Stimulated activated CD8-positive, alpha-beta memory T cell treated with anti-CD3 and anti-CD28 coated beads, Interleukin-15, amount 100 ng/mL, for 48 hours (primary cell): Measurements from ENCODE around the gene LRRC25.
"Not testable (repeated sequence)": the region's sequence is repeated elsewhere in the genome, so short reads cannot be mapped to it uniquely, and the experiment has no call there.

Source experiments
- DNase-seq, 2 donors: peaks; one replicate each; pipeline ENCODE4 v3.0.0-alpha.2; 2020; ENCODE audit warnings: low read depth in 2 of 2

Gene LRRC25

GRCh38 chr19:18380843-18381242 is 16.6 kb downstream of the LRRC25 start:
- no peak for DNase-seq

DNA sequence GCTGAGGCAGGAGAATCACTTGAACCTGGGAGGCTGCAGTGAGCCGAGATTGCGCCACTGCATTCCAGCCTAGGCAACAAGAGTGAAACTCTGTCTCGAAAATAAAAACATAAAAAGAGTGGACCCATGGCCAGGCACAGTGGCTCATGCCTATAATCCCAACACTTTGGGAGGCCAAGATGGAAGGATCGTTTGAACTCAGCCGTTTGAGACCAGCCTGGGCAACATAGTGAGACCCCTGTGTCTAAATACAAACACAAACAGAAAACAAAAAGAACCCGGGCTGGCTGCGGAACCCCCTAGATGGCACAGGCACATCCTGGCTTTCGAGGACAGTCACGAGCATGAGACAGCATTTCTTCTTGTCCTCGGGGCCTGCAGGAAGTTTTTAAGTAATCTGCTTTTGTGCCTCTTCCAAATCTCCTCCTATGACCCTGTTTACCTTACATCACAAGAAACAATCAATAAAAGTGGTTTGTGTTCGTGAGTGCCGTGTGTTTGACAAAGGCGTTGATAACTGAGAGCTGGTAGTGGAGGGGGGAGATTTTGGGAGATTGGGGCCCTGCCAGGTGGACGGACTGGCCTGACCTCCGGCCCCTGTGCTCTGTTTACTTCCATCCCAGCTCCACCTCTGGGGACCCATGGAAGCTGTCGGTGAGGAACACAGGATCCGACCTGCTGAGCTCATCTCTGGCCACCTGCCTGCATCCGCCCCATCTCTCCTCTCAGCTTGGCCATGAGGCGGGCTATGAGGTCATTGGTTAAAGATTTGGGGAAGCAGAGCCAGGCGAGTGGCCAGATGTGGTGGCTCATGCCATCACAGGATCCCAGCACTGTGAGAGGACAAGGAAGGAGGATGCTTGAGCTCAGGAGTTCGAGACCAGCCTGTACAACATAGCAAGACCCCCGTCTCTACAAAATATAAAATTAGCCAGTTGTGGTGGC is 17.3 kb downstream of the LRRC25 start:
- DNase-seq = no peak

GRCh38 chr19:18377026-18377425 is 20.4 kb downstream of the LRRC25 start:
- DNase-seq = no peak

DNA sequence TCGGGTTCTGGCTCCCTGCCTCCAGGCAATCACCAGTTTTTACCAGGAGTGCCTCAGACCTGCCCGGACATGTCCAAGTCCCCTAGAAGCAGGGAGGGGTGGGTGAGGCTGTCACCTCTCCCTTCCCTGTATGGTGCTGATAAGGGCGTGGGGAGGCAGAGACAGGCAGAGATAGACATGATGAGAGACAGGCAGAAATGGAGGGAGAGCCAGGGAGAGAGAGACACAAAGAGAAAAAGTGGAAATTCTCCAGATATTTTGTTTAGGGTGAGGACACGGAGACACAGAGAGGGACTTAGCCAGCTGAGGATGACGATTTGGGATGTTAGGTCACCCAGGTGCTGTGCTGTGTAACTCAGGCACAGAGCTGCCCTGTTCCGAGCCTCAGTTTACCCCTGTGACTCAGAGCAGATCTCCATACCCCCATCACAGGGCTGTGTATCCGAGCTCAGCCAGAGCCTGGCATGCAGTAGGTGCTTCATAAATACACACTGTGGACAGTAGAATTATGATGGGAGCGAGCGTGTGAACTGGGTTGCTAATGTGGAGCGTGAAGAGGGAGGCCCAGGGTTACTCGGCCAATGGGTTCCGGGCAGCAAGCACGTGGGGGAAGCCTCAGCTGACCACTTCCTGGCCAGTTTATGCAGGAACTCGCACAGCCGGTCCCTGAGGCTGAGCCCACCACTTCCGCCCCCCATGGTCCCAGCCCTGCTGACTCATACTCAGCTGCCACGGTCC is 23.4 kb downstream of the LRRC25 start:
- DNase-seq = peak; percentile 61 to 82

DNA sequence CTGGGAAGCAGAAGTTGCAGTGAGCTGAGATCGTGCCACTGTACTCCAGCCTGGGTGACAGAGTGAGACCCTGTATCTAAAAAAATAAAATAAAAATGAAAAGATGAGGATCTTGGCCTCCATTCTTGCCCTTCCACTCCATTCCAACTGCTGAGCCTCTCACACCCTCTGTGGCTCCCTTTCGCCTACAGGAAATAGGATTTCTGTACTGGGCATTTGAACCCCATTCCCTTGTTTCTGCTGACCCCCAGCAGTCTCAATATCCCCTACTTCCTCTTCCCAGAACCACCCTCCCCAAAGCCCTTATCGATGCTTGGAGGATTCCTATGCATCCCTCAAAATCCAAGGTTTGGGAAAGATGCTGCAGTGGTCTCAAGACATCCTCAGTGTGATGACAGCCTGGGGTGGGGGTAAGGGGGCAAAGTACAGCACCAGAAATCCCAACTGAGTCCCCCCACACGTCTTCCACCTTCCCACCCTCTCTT is 24.0 kb downstream of the LRRC25 start:
- no peak for DNase-seq

GRCh38 chr19:18368504-18369222 is 28.8 kb downstream of the LRRC25 start:
- no peak for DNase-seq

DNA sequence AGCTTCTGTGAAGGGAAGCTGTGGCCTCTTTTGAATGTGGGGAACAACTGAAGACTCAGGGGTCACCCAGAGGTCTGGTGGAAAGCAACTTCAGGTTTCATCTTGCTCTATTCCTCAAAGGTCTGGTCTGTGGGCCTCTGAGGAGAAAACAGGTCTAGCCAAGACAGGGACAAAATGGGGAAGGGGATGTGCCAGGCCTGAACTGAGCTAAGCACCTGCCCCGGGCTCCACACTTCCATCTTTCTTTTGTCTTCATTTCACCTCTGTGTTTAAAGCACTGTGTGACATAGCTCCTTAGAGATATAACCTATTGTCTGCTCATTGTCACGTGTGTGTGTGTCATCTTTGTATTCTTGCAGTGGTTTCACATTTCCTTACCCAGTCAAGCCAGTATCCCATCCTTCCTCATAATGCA is 31.4 kb downstream of the LRRC25 start:
- no peak for DNase-seq

GRCh38 chr19:18364826-18365528 is 32.4 kb downstream of the LRRC25 start:
- DNase-seq = no peak

- not testable (repeated sequence) for DNase-seq
Observed at GRCh38 chr19:18364277-18364825, 33.1 kb downstream of the LRRC25 start.

DNA sequence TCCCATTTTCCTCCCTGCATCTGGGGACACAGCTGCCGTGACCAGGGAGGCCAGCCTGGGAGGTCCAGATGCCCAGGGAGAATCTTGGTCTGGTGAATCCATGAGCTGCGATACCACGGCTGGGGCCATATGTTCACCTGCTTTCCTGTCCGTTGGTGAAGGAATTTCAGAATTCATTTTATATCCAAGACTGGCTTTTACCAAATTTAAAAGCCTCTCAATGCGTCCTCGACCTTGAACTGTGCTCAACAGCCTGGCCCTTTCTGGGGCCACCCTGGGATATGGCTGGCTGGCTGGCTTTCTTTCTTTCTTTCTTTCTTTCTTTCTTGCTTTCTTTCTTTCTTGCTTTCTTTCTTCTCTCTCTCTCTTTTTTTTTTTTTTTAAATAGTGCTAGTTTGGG is 33.6 kb downstream of the LRRC25 start:
- no peak for DNase-seq

- no peak for DNase-seq
Observed at GRCh38 chr19:18362934-18363542, 34.4 kb downstream of the LRRC25 start.

GRCh38 chr19:18361646-18362045 is 35.8 kb downstream of the LRRC25 start:
- no peak for DNase-seq

DNA sequence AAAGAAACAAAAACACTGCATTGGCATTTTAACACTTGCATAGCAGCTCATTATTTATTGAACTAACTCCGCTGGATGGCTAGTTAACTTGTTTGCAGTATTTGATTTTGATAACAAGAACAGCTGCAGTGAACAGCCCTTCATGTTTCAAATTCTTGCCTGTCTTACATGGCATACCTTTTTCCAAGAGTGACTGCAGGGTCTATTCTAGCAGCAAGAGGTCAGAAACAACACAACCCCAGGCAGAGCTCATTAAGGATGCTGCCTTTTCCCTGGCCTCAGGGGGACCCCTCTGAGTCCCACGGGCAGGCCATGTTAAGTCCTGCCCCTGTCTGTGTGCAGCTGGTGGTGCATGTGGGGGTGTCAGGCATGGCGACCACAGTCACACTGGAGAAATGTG is 40.4 kb downstream of the LRRC25 start:
- no peak for DNase-seq

DNA sequence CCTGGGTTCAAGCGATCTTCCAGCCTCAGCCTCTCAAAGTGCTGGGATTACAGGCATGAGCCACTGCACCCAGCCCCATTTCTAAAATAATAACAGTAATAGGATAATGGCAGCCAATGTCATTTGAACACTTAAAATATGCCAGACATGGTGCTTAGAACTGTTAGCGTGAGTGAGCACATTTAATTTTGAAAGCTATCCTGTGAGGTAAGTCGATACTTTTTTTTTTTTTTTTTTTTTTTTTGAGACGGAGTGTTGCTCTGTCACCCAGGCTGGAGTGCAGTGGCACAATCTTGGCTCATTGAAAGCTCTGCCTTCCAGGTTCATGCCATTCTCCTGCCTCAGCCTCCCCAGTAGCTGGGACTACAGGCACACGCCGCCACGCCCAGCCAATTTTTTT is 42.7 kb downstream of the LRRC25 start:
- not testable (repeated sequence) for DNase-seq

DNA sequence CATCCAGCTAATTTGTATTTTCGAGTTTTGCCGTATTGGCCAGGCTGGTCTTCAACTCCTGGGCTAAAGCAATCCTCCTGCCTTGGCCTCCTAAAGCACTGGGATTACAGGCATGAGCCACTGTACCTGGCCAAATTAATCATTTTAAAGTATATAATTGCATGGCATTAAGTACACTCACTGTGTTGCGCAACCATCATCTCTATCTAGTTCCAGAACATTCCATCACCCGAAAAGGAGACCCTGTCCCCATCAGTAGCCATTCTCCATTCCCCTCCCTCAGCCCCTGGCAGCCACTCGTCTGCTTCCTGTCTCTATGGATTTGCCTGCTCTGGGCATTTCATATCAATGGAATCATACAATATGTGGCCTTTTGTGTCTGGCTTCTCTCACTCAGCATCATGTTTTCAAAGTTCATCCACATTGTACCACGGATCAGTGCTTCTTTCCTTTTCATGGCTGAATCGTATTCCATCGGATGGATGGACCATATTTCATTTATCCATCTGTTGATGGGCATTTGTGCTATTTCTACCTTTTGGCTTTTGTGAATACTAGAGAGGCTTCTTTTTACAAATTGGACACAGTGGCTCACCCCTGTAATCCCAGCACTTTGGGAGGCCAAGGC is 43.9 kb downstream of the LRRC25 start:
- DNase-seq = no peak

DNA sequence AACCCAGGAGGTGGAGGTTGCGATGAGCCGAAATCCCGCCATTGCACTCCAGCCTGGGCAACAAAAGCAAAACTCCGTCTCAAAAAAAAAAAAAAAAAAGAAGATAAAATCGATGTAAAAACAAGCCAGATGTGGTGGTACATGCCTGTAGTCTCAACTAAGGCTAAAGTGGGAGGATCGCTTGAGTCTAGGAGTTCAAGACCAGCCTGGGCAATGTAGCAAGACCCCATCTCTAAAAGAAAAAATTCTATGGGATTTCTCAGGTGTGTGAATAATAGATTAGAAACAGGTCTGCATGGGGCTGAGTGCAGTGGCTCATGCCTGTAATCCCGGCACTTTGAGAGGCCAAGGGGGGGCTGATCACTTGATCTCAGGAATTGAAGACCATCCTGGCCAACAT is 45.9 kb downstream of the LRRC25 start:
- no peak for DNase-seq

GRCh38 chr19:18350490-18350889 is 46.9 kb downstream of the LRRC25 start:
- no peak for DNase-seq

DNA sequence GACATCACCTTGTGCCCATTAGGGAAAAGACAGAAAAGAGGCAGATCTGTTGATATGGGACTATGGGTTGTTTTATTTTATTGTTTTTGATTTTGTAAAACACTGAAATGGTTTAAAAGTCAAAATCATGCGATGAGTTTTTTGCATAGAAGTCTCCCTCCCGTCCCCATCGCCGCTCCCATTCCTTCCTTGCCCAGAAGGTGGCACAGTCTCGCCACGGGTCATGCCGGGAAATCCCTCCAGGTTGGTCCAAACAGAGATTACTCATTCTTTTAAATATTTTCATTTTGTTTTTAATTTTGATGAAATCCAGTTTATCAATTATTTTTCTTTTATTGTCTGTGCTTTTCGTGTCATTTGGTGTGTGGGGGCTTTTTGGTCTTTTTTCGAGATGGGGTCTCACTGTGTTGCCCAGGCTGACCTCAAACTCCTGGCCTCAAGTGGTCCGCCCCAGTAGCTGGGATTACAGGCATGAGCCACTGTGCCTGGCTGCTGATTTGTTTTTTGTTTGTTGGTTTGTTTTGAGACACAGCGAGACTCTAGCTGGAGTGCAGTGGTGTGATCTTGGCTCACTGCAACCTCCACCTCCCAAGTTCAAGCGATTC is 47.8 kb downstream of the LRRC25 start:
- DNase-seq = no peak

GRCh38 chr19:18348818-18349339 is 48.5 kb downstream of the LRRC25 start:
- DNase-seq = not testable (repeated sequence)

GRCh38 chr19:18348171-18348570 is 49.3 kb downstream of the LRRC25 start:
- no peak for DNase-seq
